SK-N-SH (cell line): ENCODE results near the gene DSE. TPM values are rescaled to one million over a fixed set of nuclear protein-coding genes. Genes with fewer than 3 reads are reported as not detected.

Experiments
- CTCF ChIA-PET: fragments of 300-600, 350-600 bp; formaldehyde crosslinking; extraction: SDS; loops from one replicate; lab custom pipeline; 2021; lab: Yijun Ruan, JAX
- POLR2A ChIA-PET: fragments of 350-600 bp; sonication (Branson Sonifier 250); formaldehyde crosslinking; extraction: SDS; loops from one replicate; lab custom pipeline; 2020; ENCODE audit warnings: antibody characterized with exemption, inconsistent platforms; lab: Yijun Ruan, JAX
- DNase-seq: peaks from one replicate; pipeline ENCODE4 v3.0.0; 2012
- H2AFZ ChIP-seq: fragments of 200-600 bp; sonication (generic); 2 replicates; pipeline ENCODE4 v1.8.1; 2016; ENCODE audit warnings: antibody characterized with exemption, mild to moderate bottlenecking, low read depth
- H3F3A ChIP-seq: fragments of 200-600 bp; sonication (generic); replicated peaks from 2 replicates; pipeline ENCODE3; 2016; ENCODE audit warnings: antibody characterized with exemption, mild to moderate bottlenecking; ENCODE audit not compliant: insufficient read depth
- H3K27ac ChIP-seq, 2 experiments: fragments of 200-500 bp in 1 of 2; fragments of 200-600 bp in 1 of 2; sonication (Bioruptor generic) in 1 of 2; sonication (generic), shearing (Covaris generic) in 1 of 2; 2 replicates each; pipeline versions ENCODE4 v1.5.1 to v1.6.1; 2014 to 2016; ENCODE audit warnings: low read depth in 2 of 2, inconsistent platforms in 1 of 2, low read length in 1 of 2, mild to moderate bottlenecking in 1 of 2, mixed read lengths in 1 of 2
- H3K27me3 ChIP-seq: fragments of 200-600 bp; sonication (generic), shearing (Covaris generic); 2 replicates; pipeline ENCODE4 v1.6.1; 2016; ENCODE audit warnings: mixed run types; ENCODE audit not compliant: insufficient read depth
- H3K36me3 ChIP-seq, 2 experiments: fragments of 200-500 bp in 1 of 2; fragments of 200-600 bp in 1 of 2; sonication (Bioruptor generic) in 1 of 2; sonication (generic) in 1 of 2; replicated peaks in 1 of 2; 2 replicates each; pipeline versions ENCODE3 to v1.5.1; 2014 to 2016; ENCODE audit warnings: low read length in 1 of 2, mild to moderate bottlenecking in 1 of 2; ENCODE audit not compliant: insufficient read depth in 2 of 2, control insufficient read depth in 1 of 2
- H3K4me1 ChIP-seq, 2 experiments: fragments of 200-500 bp in 1 of 2; fragments of 200-600 bp in 1 of 2; sonication (Bioruptor generic) in 1 of 2; sonication (generic), shearing (Covaris generic) in 1 of 2; 2 replicates each; pipeline versions ENCODE4 v1.5.1 to v1.6.1; 2014 to 2016; ENCODE audit warnings: low read depth in 1 of 2, low read length in 1 of 2, mixed run types in 1 of 2; ENCODE audit not compliant: insufficient read depth in 2 of 2, control insufficient read depth in 1 of 2
- H3K4me2 ChIP-seq: fragments of 200-600 bp; sonication (generic), shearing (Covaris generic); 2 replicates; pipeline ENCODE4 v1.6.1; 2017; ENCODE audit warnings: mixed run types
- H3K4me3 ChIP-seq, 2 experiments: fragments of 200-500 bp in 1 of 2; fragments of 200-600 bp in 1 of 2; sonication (Bioruptor generic) in 1 of 2; sonication (generic), shearing (Covaris generic) in 1 of 2; 2 replicates each; pipeline versions ENCODE4 v1.5.1 to v1.8.1; 2014 to 2016; ENCODE audit warnings: low read depth in 2 of 2, inconsistent platforms in 1 of 2, low read length in 1 of 2, mild to moderate bottlenecking in 1 of 2, mixed read lengths in 1 of 2, moderate library complexity in 1 of 2
- H3K79me2 ChIP-seq: fragments of 200-600 bp; sonication (generic); 2 replicates; pipeline ENCODE4 v1.8.1; 2017; ENCODE audit warnings: mild to moderate bottlenecking; ENCODE audit not compliant: insufficient read depth
- H3K9ac ChIP-seq: fragments of 200-600 bp; sonication (generic); 2 replicates; pipeline ENCODE4 v1.6.1; 2017; ENCODE audit warnings: mixed run types
- H3K9me2 ChIP-seq: fragments of 200-600 bp; sonication (generic); 2 replicates; pipeline ENCODE4 v1.6.1; 2017; ENCODE audit warnings: mixed run types
- H3K9me3 ChIP-seq: fragments of 200-600 bp; sonication (generic); 2 replicates; pipeline ENCODE4 v1.6.1; 2017; ENCODE audit warnings: mixed run types, mild to moderate bottlenecking, moderate library complexity
- H4K20me1 ChIP-seq: fragments of 200-600 bp; sonication (generic); 2 replicates; pipeline ENCODE4 v1.6.1; 2017; ENCODE audit warnings: mild to moderate bottlenecking, mixed run types; ENCODE audit not compliant: insufficient read depth
- CHD2 ChIP-seq: fragments of 150-350 bp; IDR thresholded peaks from 2 replicates; pipeline ENCODE4 v1.6.1; 2018; ENCODE audit warnings: low read length; ENCODE audit not compliant: partially characterized antibody
- CTCF ChIP-seq: fragments of 200-600 bp; sonication (generic); IDR thresholded peaks from 2 replicates; pipeline ENCODE4 v1.6.1; 2017; ENCODE audit warnings: antibody characterized with exemption, mild to moderate bottlenecking, moderate library complexity
- FOSL2 ChIP-seq: IDR thresholded peaks from 2 replicates; pipeline ENCODE4 v1.4.0; 2012; ENCODE audit warnings: low read depth, mild to moderate bottlenecking, moderate library complexity, borderline replicate concordance
- FOXJ3 ChIP-seq: sonication (generic); formaldehyde crosslinking; IDR thresholded peaks from 2 replicates; pipeline ENCODE4 v1.5.1; 2020; ENCODE audit warnings: mild to moderate bottlenecking, missing genetic modification reagents
- GABPA ChIP-seq: IDR thresholded peaks from 2 replicates; pipeline ENCODE4 v1.4.0; 2012; ENCODE audit warnings: low read depth, mild to moderate bottlenecking
- GATA2 ChIP-seq: sonication (generic); formaldehyde crosslinking; IDR thresholded peaks from 2 replicates; pipeline ENCODE4 v1.5.0; 2020; ENCODE audit warnings: mild to moderate bottlenecking, missing genetic modification reagents
- IRF3 ChIP-seq: fragments of 150-350 bp; IDR thresholded peaks from 2 replicates; pipeline ENCODE4 v1.6.1; 2016; ENCODE audit warnings: mild to moderate bottlenecking, low read depth, low read length
- MAX ChIP-seq: IDR thresholded peaks from 2 replicates; pipeline ENCODE4 v1.4.0; 2012; ENCODE audit warnings: low read depth
- MEF2A ChIP-seq: IDR thresholded peaks from 2 replicates; pipeline ENCODE4 v1.4.0; 2012; ENCODE audit warnings: low read depth, borderline replicate concordance
- MXI1 ChIP-seq: IDR thresholded peaks from 2 replicates; pipeline ENCODE4 v1.6.1; 2012; ENCODE audit warnings: mild to moderate bottlenecking, low read depth, low read length, improper control_type of control experiment
- RAD21 ChIP-seq: IDR thresholded peaks from 2 replicates; pipeline ENCODE4 v1.6.1; 2012; ENCODE audit warnings: mild to moderate bottlenecking, low read length
- RCOR1 ChIP-seq: fragments of 150-350 bp; IDR thresholded peaks from 2 replicates; pipeline ENCODE4 v1.6.1; 2017; ENCODE audit warnings: antibody characterized with exemption, low read length
- SIN3A ChIP-seq: IDR thresholded peaks from 2 replicates; pipeline ENCODE4 v1.6.1; 2012; ENCODE audit warnings: low read depth, mild to moderate bottlenecking, low read length, moderate library complexity, borderline replicate concordance
- TAF1 ChIP-seq: IDR thresholded peaks from 2 replicates; pipeline ENCODE4 v1.6.1; 2012; ENCODE audit warnings: low read depth, mild to moderate bottlenecking, low read length, moderate library complexity, borderline replicate concordance
- TCF12 ChIP-seq: IDR thresholded peaks from 2 replicates; pipeline ENCODE4 v1.4.0; 2012
- USF1 ChIP-seq: IDR thresholded peaks from 2 replicates; pipeline ENCODE4 v1.4.0; 2012; ENCODE audit warnings: low read depth, borderline replicate concordance
- USF2 ChIP-seq: fragments of 150-350 bp; IDR thresholded peaks from 2 replicates; pipeline ENCODE4 v1.6.1; 2017; ENCODE audit warnings: antibody characterized with exemption, low read length, low read depth, borderline replicate concordance
- YY1 ChIP-seq: IDR thresholded peaks from 2 replicates; pipeline ENCODE4 v1.4.0; 2012; ENCODE audit warnings: low read depth, mild to moderate bottlenecking
- WGBS: methylation state at CpG from one replicate; pipeline ENCODE4 v1.1.6; 2017; ENCODE audit warnings: low lambda C conversion rate; 5-methylcytosine and 5-hydroxymethylcytosine counted together
- polyA plus RNA-seq, 3 experiments: library from polyadenylated mRNA; depleted of rRNA; stranded (reverse); fragments of >200 nt; gene quantifications; 2 replicates each; pipeline ENCODE4 v1.2.3, GENCODE V29; 2012

DSE gene
- polyA plus RNA-seq, 1 of the 3 experiments (the other 2 are of a cell fraction), result 12.7 TPM

GRCh38 chr6:116375262-116375661 is 4.5 kb downstream of the DSE start:
- WGBS, result 98% methylated on average over 2 of the region's 2 CpGs
- POLR2A ChIA-PET, result no interaction called here
- no peak overlapping the region for H3K9ac ChIP-seq
- TF ChIP-seq MEF2A (no peak), TAF1 (no peak), TCF12 (no peak), RAD21 (no peak), GATA2 (CRISPR knock-in tag) (no peak), USF2 (no peak), RCOR1 (no peak), CTCF (no peak), FOXJ3 (CRISPR knock-in tag) (no peak), SIN3A (no peak), MAX (no peak), USF1 (no peak), YY1 (no peak), IRF3 (no peak), FOSL2 (no peak), MXI1 (no peak), CHD2 (no peak), GABPA (no peak)
- H3K4me3 ChIP-seq, result no peak overlapping the region
- no peaks in the 10 kb centered on the region for H4K20me1 ChIP-seq
- no peak overlapping the region for H2AFZ ChIP-seq
- peaks cover 56% of the 10 kb centered on the region for H3K79me2 ChIP-seq
- no peaks in the 10 kb centered on the region for H3K27me3 ChIP-seq
- H3K27ac ChIP-seq, result no peak overlapping the region
- no peak overlapping the region for H3K4me2 ChIP-seq
- DNase-seq, result no peak
- H3K36me3 ChIP-seq, result peaks cover 0 to 3% of the 10 kb centered on the region in 2 experiments
- no peaks in the 10 kb centered on the region; a peak in 2 of 4 replicates for H3K4me1 ChIP-seq
- no peaks in the 10 kb centered on the region for H3K9me2 ChIP-seq
- peaks cover 4% of the 10 kb centered on the region for H3F3A ChIP-seq
- CTCF ChIA-PET, result interaction anchor here (1.5 kb wide), 1 partner anchor 27 kb away, joined by 3 read pairs; no protein-coding TSS in a partner anchor
- no peaks in the 10 kb centered on the region for H3K9me3 ChIP-seq
